ENCODE results near the gene MAPK8IP3. TPM values are rescaled to one million over a fixed set of nuclear protein-coding genes. Genes with fewer than 3 reads are reported as not detected.

MAPK8IP3 gene
- total RNA-seq, 1 donor from 2014 or later, result 63.0 TPM

GRCh38 chr16:1775846-1776671, 70.1 kb downstream of the MAPK8IP3 start:
- ATAC-seq (no peak), DNase-seq (no peak)
- Histone ChIP-seq H3K27me3 (ENCODE audit: low read depth) (no peaks in the 10 kb centered on the region), H3K9me3 (no peaks in the 10 kb centered on the region), H3K27ac (no peak overlapping the region), H3K4me1 (peaks cover 38% of the 10 kb centered on the region), H3K4me3 (no peak overlapping the region), H3K36me3 (peaks cover 54% of the 10 kb centered on the region)
- TF ChIP-seq, protein P1, sequence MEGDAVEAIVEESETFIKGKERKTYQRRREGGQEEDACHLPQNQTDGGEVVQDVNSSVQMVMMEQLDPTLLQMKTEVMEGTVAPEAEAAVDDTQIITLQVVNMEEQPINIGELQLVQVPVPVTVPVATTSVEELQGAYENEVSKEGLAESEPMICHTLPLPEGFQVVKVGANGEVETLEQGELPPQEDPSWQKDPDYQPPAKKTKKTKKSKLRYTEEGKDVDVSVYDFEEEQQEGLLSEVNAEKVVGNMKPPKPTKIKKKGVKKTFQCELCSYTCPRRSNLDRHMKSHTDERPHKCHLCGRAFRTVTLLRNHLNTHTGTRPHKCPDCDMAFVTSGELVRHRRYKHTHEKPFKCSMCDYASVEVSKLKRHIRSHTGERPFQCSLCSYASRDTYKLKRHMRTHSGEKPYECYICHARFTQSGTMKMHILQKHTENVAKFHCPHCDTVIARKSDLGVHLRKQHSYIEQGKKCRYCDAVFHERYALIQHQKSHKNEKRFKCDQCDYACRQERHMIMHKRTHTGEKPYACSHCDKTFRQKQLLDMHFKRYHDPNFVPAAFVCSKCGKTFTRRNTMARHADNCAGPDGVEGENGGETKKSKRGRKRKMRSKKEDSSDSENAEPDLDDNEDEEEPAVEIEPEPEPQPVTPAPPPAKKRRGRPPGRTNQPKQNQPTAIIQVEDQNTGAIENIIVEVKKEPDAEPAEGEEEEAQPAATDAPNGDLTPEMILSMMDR (IDR thresholded peaks at IDR 0.05), result no peak
- intact Hi-C loops (cut with DNase I), result no loop called here

- DNase-seq (no peak), ATAC-seq (no peak)
- H3K36me3 ChIP-seq, result peaks cover 55% of the 10 kb centered on the region
Observed at GRCh38 chr16:1776672-1776955, 70.6 kb downstream of the MAPK8IP3 start.

DNA sequence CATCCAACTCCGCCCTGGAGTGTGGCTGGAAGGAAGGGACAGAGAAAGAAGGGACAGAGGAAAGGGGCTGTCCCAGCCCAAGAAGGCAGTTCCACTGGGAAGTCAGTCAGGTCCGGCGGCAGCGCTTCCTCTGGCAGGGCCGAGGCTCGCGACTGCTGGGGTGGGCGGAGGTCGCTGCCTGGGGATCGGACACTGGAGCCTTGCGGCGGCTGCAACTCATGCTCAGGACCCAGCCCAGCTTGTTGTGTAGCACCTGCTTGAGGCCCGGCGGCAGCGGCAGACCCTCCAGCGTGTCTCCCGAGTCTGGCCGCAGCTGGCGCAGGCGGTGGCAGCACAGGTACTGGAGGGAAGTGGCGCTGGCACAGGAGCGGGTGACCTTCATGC, 71.0 kb downstream of the MAPK8IP3 start:
- peaks cover 40% of the 10 kb centered on the region for H3K4me1 ChIP-seq

More at GRCh38 chr16:1776672-1776955, 70.6 kb downstream of the MAPK8IP3 start:
- H3K27me3 ChIP-seq (ENCODE audit: low read depth), result no peaks in the 10 kb centered on the region
- H3K4me1 ChIP-seq, result peaks cover 43% of the 10 kb centered on the region
- no peaks in the 10 kb centered on the region for H3K9me3 ChIP-seq
- intact Hi-C loops (cut with DNase I), result no loop called here
- TF ChIP-seq, protein P1 (IDR thresholded peaks at IDR 0.05), result no peak
- H3K4me3 ChIP-seq, result no peak overlapping the region
- H3K27ac ChIP-seq, result no peak overlapping the region

DNA sequence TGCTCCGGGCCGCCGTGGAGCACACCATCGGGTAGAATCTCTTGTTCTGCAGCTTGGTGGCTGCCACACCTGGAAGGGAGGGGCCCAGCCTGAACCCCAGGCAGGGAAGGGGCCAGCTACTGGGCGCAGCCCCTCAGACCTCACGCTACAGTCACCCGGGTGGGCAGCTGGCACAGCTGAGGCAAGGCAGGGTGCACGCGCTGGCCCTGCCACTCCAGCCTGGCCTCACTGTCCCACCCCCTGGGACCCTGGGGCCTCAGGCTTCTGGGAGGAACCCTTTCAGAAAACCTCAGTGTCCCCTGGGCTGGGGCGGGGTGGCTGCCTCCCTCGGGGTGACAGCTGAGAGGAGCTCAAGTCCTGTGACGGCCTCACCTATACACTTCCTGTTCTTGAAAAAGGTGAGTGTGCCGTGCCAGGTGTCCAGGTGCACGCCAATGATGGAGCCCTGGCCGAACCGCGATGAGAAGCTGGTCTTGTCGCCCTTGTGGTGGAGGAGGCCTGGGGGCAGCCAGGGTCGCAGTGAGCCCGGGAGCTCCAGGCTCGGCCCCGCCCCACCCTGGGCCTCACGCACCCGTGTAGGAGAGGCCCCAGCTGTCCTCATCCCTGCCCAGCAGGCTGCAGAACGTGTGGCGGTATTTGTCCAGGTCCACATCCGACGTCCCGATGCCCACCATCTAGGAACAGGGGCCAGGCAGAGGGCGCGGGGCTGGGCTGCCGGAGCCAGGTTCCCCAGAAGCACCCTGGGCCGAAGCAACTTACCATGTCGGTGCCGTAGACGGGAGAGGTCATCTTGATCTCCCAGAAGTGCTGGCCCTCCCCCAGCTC, 71.6 kb downstream of the MAPK8IP3 start:
- Histone ChIP-seq H3K27me3 (ENCODE audit: low read depth) (no peaks in the 10 kb centered on the region), H3K27ac (no peak overlapping the region), H3K4me1 (peaks cover 36% of the 10 kb centered on the region), H3K9me3 (no peaks in the 10 kb centered on the region), H3K4me3 (no peak overlapping the region), H3K36me3 (peaks cover 55% of the 10 kb centered on the region)
- intact Hi-C loops (cut with DNase I), result no loop called here
- TF ChIP-seq, protein P1 (IDR thresholded peaks at IDR 0.05), result no peak
- no peak for ATAC-seq
- no peak for DNase-seq

More for the DNA sequence above, 71.0 kb downstream of the MAPK8IP3 start:
- no peaks in the 10 kb centered on the region for H3K9me3 ChIP-seq
- no peak overlapping the region for H3K27ac ChIP-seq
- H3K4me3 ChIP-seq, result no peak overlapping the region
- H3K36me3 ChIP-seq, result peaks cover 55% of the 10 kb centered on the region
- TF ChIP-seq, protein P1 (IDR thresholded peaks at IDR 0.05), result no peak
- intact Hi-C loops (cut with DNase I), result no loop called here
- ATAC-seq (no peak), DNase-seq (no peak)
- no peaks in the 10 kb centered on the region for H3K27me3 ChIP-seq (ENCODE audit: low read depth)

DNA sequence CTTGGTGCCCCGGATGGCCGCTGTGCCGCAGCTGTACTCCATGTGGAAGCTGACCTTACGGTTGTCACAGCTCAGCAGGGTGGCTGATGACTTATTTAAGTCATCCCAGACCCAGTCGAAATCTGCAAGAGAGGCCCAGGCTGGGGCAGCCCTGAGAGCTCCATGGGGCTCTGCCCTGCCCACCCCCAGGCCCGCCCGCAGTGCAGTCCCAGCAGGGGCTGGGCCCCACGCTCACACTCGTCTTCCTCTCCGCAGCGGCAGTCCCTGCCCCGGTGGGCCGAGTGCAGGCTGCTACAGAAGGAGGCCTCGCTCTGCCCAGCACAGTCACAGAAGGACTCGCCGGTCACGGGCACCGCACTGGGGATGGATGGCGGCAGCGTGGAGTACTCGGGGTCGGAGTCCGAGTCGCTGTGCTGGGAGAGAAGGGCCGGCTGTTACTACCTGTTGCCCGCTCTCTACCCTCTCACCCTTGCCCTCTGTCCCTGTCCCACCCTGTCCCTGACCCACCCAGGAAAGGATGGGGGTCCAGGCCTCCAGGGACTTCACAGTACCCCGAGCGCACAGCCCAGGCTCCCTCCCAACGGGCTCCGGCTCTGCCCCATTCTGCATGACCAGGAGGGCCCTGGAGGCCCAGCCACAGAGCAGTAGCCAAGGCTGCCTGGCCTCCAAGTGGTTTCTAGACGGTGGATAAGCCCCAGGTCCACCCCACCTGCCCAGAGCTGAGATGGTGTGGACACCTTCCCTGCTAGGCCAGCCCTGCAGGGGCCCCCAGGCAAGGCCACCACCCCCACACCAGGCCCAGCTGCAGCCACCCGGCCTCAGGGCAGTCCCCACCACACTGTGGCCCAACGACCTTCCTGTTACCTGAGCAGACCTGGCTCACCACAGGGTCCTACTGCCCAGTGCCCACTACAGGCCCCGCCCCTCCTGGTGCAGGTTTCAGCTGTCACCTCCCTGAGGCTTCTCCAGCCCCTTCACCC, 72.5 kb downstream of the MAPK8IP3 start:
- TF ChIP-seq, protein P1 (IDR thresholded peaks at IDR 0.05), result no peak
- no peak for ATAC-seq
- H3K27me3 ChIP-seq (ENCODE audit: low read depth), result no peaks in the 10 kb centered on the region
- H3K36me3 ChIP-seq, result peaks cover 55% of the 10 kb centered on the region
- H3K9me3 ChIP-seq, result no peaks in the 10 kb centered on the region
- no peak overlapping the region for H3K4me3 ChIP-seq
- H3K27ac ChIP-seq, result no peak overlapping the region
- no peak for DNase-seq
- H3K4me1 ChIP-seq, result peaks cover 38% of the 10 kb centered on the region
- intact Hi-C loops (cut with DNase I), result no loop called here

All from lower lobe of right lung (tissue), 2 donors.